ENCODE data around the gene ATR. TPM values are rescaled to one million over a fixed set of nuclear protein-coding genes. Genes with fewer than 3 reads are reported as not detected.

The ATR gene
- polyA plus RNA-seq, 5 donors = 25.6 to 32.8 (median 29.8) TPM

GRCh38 chr3:142523921-142524566, 54.5 kb downstream of the ATR start:
- no peak for DNase-seq

GRCh38 chr3:142509079-142509478, 69.5 kb downstream of the ATR start:
- DNase-seq = no peak

GRCh38 chr3:142507241-142507640, 71.3 kb downstream of the ATR start:
- no peak for DNase-seq

- no peak for DNase-seq
These were observed 76.1 kb downstream of the ATR start for GRCh38 chr3:142502187-142502985.

- no peak for DNase-seq
These were observed 77.3 kb downstream of the ATR start for GRCh38 chr3:142501004-142501926.

- no peak for DNase-seq
These were observed 78.3 kb downstream of the ATR start for GRCh38 chr3:142500211-142500610.

- DNase-seq = no peak
These were observed 79.9 kb downstream of the ATR start for GRCh38 chr3:142498397-142499180.

GRCh38 chr3:142497729-142498128, 80.8 kb downstream of the ATR start:
- DNase-seq = no peak

GRCh38 chr3:142495103-142495502, 83.4 kb downstream of the ATR start:
- DNase-seq = no peak

- DNase-seq = no peak
These were observed 86.3 kb downstream of the ATR start for GRCh38 chr3:142492184-142492583.

GRCh38 chr3:142489572-142490323, 88.8 kb downstream of the ATR start:
- DNase-seq = no peak

- DNase-seq = no peak
These were observed 93.6 kb downstream of the ATR start for GRCh38 chr3:142484912-142485435.

- DNase-seq = no peak
These were observed 97.3 kb downstream of the ATR start for GRCh38 chr3:142481196-142481595.

- DNase-seq = no peak
These were observed 107.7 kb downstream of the ATR start for GRCh38 chr3:142470826-142471225.

- DNase-seq = no peak
These were observed 110.1 kb downstream of the ATR start for GRCh38 chr3:142468456-142468855.

- DNase-seq = no peak
These were observed 110.8 kb downstream of the ATR start for GRCh38 chr3:142467768-142468167.

- no peak for DNase-seq
These were observed 117.8 kb downstream of the ATR start for GRCh38 chr3:142460689-142461088.

- DNase-seq = no peak
These were observed 118.6 kb downstream of the ATR start for GRCh38 chr3:142459929-142460328.

- no peak for DNase-seq
These were observed 119.4 kb downstream of the ATR start for GRCh38 chr3:142459096-142459495.

- DNase-seq = no peak
These were observed 127.7 kb downstream of the ATR start for GRCh38 chr3:142450881-142451280.

Data from right lung (tissue), 5 donors.